H9 (cell line): ENCODE measurements around the gene VPS18. TPM values are rescaled to one million over a fixed set of nuclear protein-coding genes. Genes with fewer than 3 reads are reported as not detected.

Experiments
- DNase-seq: peaks from one replicate; pipeline ENCODE4 v3.0.0-alpha.2; 2017
- H2AFZ ChIP-seq: one replicate; pipeline ENCODE4 v1.6.1; 2013; ENCODE audit warnings: mild to moderate bottlenecking, low read length, control low read depth, moderate library complexity
- H2AK5ac ChIP-seq: 2 replicates; pipeline ENCODE4 v1.6.1; 2013; ENCODE audit warnings: low read length, control low read depth, mixed read lengths; ENCODE audit not compliant: insufficient read length
- H2BK120ac ChIP-seq: one replicate; pipeline ENCODE4 v1.6.1; 2013; ENCODE audit warnings: low read depth, mild to moderate bottlenecking, low read length, control low read depth, inconsistent platforms; ENCODE audit not compliant: poor library complexity, severe bottlenecking
- H2BK12ac ChIP-seq: 2 replicates; pipeline ENCODE4 v1.6.1; 2013; ENCODE audit warnings: low read length, control low read depth, mixed read lengths, low read depth; ENCODE audit not compliant: insufficient read length
- H2BK15ac ChIP-seq: 2 replicates; pipeline ENCODE4 v1.6.1; 2013; ENCODE audit warnings: low read depth, low read length, control low read depth
- H2BK20ac ChIP-seq: one replicate; pipeline ENCODE4 v1.6.1; 2013; ENCODE audit warnings: low read depth, mild to moderate bottlenecking, low read length, control low read depth, inconsistent platforms; ENCODE audit not compliant: poor library complexity, severe bottlenecking
- H2BK5ac ChIP-seq: 2 replicates; pipeline ENCODE4 v1.6.1; 2013; ENCODE audit warnings: low read length, control low read depth, mixed read lengths; ENCODE audit not compliant: insufficient read length
- H3K14ac ChIP-seq: 2 replicates; pipeline ENCODE4 v1.6.1; 2013; ENCODE audit warnings: low read length, control low read depth; ENCODE audit not compliant: insufficient read depth
- H3K18ac ChIP-seq: 2 replicates; pipeline ENCODE4 v1.6.1; 2013; ENCODE audit warnings: low read depth, mild to moderate bottlenecking, mixed read lengths, low read length, control low read depth; ENCODE audit not compliant: insufficient read length
- H3K23ac ChIP-seq: 2 replicates; pipeline ENCODE4 v1.6.1; 2013; ENCODE audit warnings: low read length, control low read depth, mixed read lengths, low read depth; ENCODE audit not compliant: insufficient read length
- H3K23me2 ChIP-seq: 2 replicates; pipeline ENCODE4 v1.6.1; 2013; ENCODE audit warnings: low read depth, mild to moderate bottlenecking, mixed read lengths, low read length, control low read depth; ENCODE audit not compliant: insufficient read length, poor library complexity, severe bottlenecking
- H3K27ac ChIP-seq: 2 replicates; pipeline ENCODE4 v1.5.1; 2013; ENCODE audit warnings: low read length, control low read depth, mixed read lengths, low read depth; ENCODE audit not compliant: insufficient read length
- H3K27me3 ChIP-seq: 2 replicates; pipeline ENCODE4 v1.6.1; 2013; ENCODE audit warnings: low read length, control low read depth, inconsistent platforms; ENCODE audit not compliant: insufficient read depth
- H3K4ac ChIP-seq: 2 replicates; pipeline ENCODE4 v1.6.1; 2013; ENCODE audit warnings: low read depth, mild to moderate bottlenecking, control low read depth, inconsistent platforms, low read length, moderate library complexity
- H3K4me1 ChIP-seq: 2 replicates; pipeline ENCODE4 v1.6.1; 2013; ENCODE audit warnings: low read length, control low read depth, inconsistent platforms; ENCODE audit not compliant: insufficient read depth
- H3K4me2 ChIP-seq: 2 replicates; pipeline ENCODE4 v1.6.1; 2013; ENCODE audit warnings: low read length, control low read depth, mixed read lengths; ENCODE audit not compliant: insufficient read length, insufficient read depth
- H3K56ac ChIP-seq: 2 replicates; pipeline ENCODE4 v1.6.1; 2013; ENCODE audit warnings: low read depth, mild to moderate bottlenecking, mixed read lengths, low read length, control low read depth; ENCODE audit not compliant: insufficient read length
- H3K79me1 ChIP-seq: 2 replicates; pipeline ENCODE4 v1.6.1; 2013; ENCODE audit warnings: low read depth, mild to moderate bottlenecking, moderate library complexity, low read length, control low read depth, inconsistent platforms; ENCODE audit not compliant: insufficient read depth, poor library complexity, severe bottlenecking
- H3K79me2 ChIP-seq: 2 replicates; pipeline ENCODE4 v1.6.1; 2013; ENCODE audit warnings: low read length, control low read depth, inconsistent platforms; ENCODE audit not compliant: insufficient read depth
- H3K9ac ChIP-seq: 2 replicates; pipeline ENCODE4 v1.6.1; 2013; ENCODE audit warnings: low read length, control low read depth, mixed read lengths; ENCODE audit not compliant: insufficient read length; ENCODE audit errors: extremely low read depth
- H3K9me3 ChIP-seq: one replicate; pipeline ENCODE4 v1.6.1; 2013; ENCODE audit warnings: low read depth, low read length, inconsistent platforms; ENCODE audit not compliant: control insufficient read depth
- H3T11ph ChIP-seq: one replicate; pipeline ENCODE4 v1.6.1; 2013; ENCODE audit warnings: mild to moderate bottlenecking, low read length, control low read depth, inconsistent platforms
- H4K20me1 ChIP-seq: one replicate; pipeline ENCODE4 v1.6.1; 2013; ENCODE audit not compliant: control insufficient read depth, insufficient read length, insufficient read depth
- H4K5ac ChIP-seq: 2 replicates; pipeline ENCODE4 v1.6.1; 2013; ENCODE audit warnings: low read depth, mild to moderate bottlenecking, mixed read lengths, low read length, control low read depth; ENCODE audit not compliant: insufficient read length
- H4K8ac ChIP-seq: replicated peaks from 2 replicates; pipeline ENCODE4 v1.6.1; 2013; ENCODE audit warnings: low read length, control low read depth, mixed read lengths, low read depth; ENCODE audit not compliant: insufficient read length
- H4K91ac ChIP-seq: 2 replicates; pipeline ENCODE4 v1.6.1; 2013; ENCODE audit warnings: low read depth, mild to moderate bottlenecking, moderate library complexity, mixed read lengths, low read length, control low read depth; ENCODE audit not compliant: insufficient read length
- H3K27ac Mint-ChIP-seq, 3 experiments: 2 replicates in 2 of 3; 3 replicates in 1 of 3; pipeline ENCODE4 v1.8.0; 2020 to 2021; ENCODE audit warnings: mixed read lengths in 3 of 3, mild to moderate bottlenecking in 1 of 3, moderate library complexity in 1 of 3
- H3K27me3 Mint-ChIP-seq: 2 replicates; pipeline ENCODE4 v1.8.0; 2021; ENCODE audit warnings: low read depth, mild to moderate bottlenecking, moderate library complexity, mixed read lengths
- H3K36me3 Mint-ChIP-seq, 3 experiments: 2 replicates in 2 of 3; 3 replicates in 1 of 3; pipeline ENCODE4 v1.8.0; 2020 to 2021; ENCODE audit warnings: low read depth in 3 of 3, mixed read lengths in 3 of 3; ENCODE audit not compliant: insufficient read depth in 1 of 3
- H3K4me1 Mint-ChIP-seq, 2 experiments: 2 replicates each; pipeline ENCODE4 v1.8.0; 2020; ENCODE audit warnings: mixed read lengths in 2 of 2
- H3K4me3 Mint-ChIP-seq, 2 experiments: 2 replicates in 1 of 2; 3 replicates in 1 of 2; pipeline ENCODE4 v1.8.0; 2020 to 2021; ENCODE audit warnings: mild to moderate bottlenecking in 2 of 2, mixed read lengths in 2 of 2, moderate library complexity in 1 of 2
- H3K9me3 Mint-ChIP-seq, 2 experiments: 2 replicates in 1 of 2; 3 replicates in 1 of 2; pipeline ENCODE4 v1.8.0; 2020; ENCODE audit warnings: mild to moderate bottlenecking in 2 of 2, mixed read lengths in 2 of 2, moderate library complexity in 1 of 2
- CTCF ChIP-seq: fragments of 200-600 bp; sonication (generic); conservative IDR thresholded peaks from 3 replicates; pipeline ENCODE4 v1.8.0; 2021; ENCODE audit warnings: antibody characterized with exemption, mild to moderate bottlenecking
- WGBS: extraction: QIAGEN DNeasy Blood & Tissue Kit; methylation state at CpG from one replicate; pipeline ENCODE4 v1.1.7; 2013; ENCODE audit warnings: missing lambda C conversion rate, low lambda C conversion rate, mixed read lengths; ENCODE audit not compliant: insufficient read length; ENCODE audit errors: extremely low coverage; 5-methylcytosine and 5-hydroxymethylcytosine counted together
- total RNA-seq: library from RNA; stranded (reverse); gene quantifications from 2 replicates; pipeline ENCODE4 v1.2.1, GENCODE V29; 2021

Gene VPS18
- total RNA-seq, 1 experiment from 2014 or later: 45.0 TPM

GRCh38 chr15:40856746-40857145 is 37.5 kb upstream of the VPS18 start:
- no peak overlapping the region for H3K9ac ChIP-seq
- Mint-ChIP-seq H3K4me1 (peaks cover 20 to 22% of the 10 kb centered on the region in 2 experiments), H3K27ac (no peak overlapping the region)

More at GRCh38 chr15:40856746-40857145, 37.5 kb upstream of the VPS18 start:
- H3K27ac ChIP-seq: no peak overlapping the region
- H3K4me2 ChIP-seq: no peak overlapping the region
- H4K20me1 ChIP-seq: no peaks in the 10 kb centered on the region
- H3K4me1 ChIP-seq: no peaks in the 10 kb centered on the region
- H3K56ac ChIP-seq: no peak overlapping the region
- H3K23me2 ChIP-seq: no peaks in the 10 kb centered on the region
- no peak overlapping the region for H3K4me3 Mint-ChIP-seq
- no peak overlapping the region for H2BK15ac ChIP-seq
- H2BK20ac ChIP-seq: no peak overlapping the region
- no peak overlapping the region for H2AFZ ChIP-seq
- no peaks in the 10 kb centered on the region for H3K9me3 ChIP-seq
- peaks cover 15 to 59% (median 54%) of the 10 kb centered on the region in 3 experiments; a peak in 6 of 7 replicates for H3K36me3 Mint-ChIP-seq
- no peak overlapping the region for H3T11ph ChIP-seq
- H3K4ac ChIP-seq: no peak overlapping the region
- no peaks in the 10 kb centered on the region for H3K9me3 Mint-ChIP-seq
- no peak overlapping the region for H2BK120ac ChIP-seq
- H4K5ac ChIP-seq: no peak overlapping the region
- no peak overlapping the region for H2BK12ac ChIP-seq
- no peak overlapping the region for H3K23ac ChIP-seq
- no peaks in the 10 kb centered on the region; the same call in 1 of the 2 replicates for H3K27me3 Mint-ChIP-seq
- no peak for TF ChIP-seq CTCF
- no peak overlapping the region for H2BK5ac ChIP-seq
- no peak overlapping the region for H4K91ac ChIP-seq
- DNase-seq: no peak
- H3K14ac ChIP-seq: no peak overlapping the region
- no peak overlapping the region for H2AK5ac ChIP-seq
- H3K27me3 ChIP-seq: no peaks in the 10 kb centered on the region
- WGBS: no CpG with 5 or more reads among the region's 8 CpGs
- no peaks in the 10 kb centered on the region for H3K79me2 ChIP-seq
- H3K18ac ChIP-seq: no peak overlapping the region
- no peak overlapping the region for H4K8ac ChIP-seq
- no peaks in the 10 kb centered on the region for H3K79me1 ChIP-seq
